Cerebellar nuclear complex (tissue), 1 donor: ENCODE measurements around the gene ULK4.
"Not testable (repeated sequence)": the region's sequence is repeated elsewhere in the genome, so short reads cannot be mapped to it uniquely, and the experiment has no call there.

Experiments used
- DNase-seq, 2 experiments: peaks; one replicate each; lab custom pipeline; 2025; lab: John Stamatoyannopoulos, UW

The ULK4 gene

GRCh38 chr3:41960826-41961750, 815 bp downstream of the ULK4 start:
- DNase-seq, result peak in 1 of 2 experiments; percentile 2

- no peak for DNase-seq
Measured at GRCh38 chr3:41956574-41956973, 5.3 kb downstream of the ULK4 start.

DNA sequence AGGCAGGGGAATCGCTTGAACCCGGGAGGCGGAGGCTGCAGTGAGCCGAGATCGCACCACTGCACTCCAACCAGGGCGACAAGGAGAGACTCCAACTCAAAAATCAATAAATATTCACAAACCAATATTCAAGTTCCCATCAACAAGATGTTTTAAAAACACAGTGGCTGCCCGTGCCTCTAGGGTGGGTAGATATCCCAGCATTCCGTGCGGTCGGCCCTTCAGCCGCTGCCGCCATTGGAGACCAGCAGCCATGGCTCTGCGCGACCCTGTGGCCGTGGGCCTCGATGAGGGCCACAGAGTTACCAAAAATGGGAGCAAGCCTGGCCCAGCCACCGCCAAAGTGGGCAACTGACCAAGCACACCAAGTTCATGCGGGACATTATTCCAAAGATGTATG, 6.7 kb downstream of the ULK4 start:
- no peak for DNase-seq

DNA sequence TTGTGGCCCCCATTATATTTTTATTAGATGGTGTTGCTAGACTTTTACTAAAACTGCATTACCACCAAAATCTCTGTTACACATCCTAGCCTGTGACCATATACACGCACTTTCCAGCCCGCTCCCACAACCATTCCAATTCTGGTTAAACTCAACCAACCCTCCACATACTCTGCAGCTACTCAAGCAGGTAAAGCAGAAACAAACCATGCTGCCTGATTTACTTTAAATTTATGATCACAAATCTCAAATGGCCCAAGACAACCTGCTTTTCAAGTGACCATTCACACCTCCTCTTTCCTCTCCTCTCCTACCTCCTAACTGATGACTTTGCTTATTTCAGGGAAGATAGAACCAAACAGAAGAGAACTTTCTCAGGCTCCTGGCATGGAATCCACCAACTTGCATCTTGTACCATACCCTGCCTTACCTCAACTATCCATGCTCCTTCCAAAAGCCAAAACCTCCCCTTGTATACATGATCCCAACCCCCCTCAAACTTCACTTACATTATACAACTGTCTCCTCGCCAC, 18.5 kb downstream of the ULK4 start:
- no peak for DNase-seq

DNA sequence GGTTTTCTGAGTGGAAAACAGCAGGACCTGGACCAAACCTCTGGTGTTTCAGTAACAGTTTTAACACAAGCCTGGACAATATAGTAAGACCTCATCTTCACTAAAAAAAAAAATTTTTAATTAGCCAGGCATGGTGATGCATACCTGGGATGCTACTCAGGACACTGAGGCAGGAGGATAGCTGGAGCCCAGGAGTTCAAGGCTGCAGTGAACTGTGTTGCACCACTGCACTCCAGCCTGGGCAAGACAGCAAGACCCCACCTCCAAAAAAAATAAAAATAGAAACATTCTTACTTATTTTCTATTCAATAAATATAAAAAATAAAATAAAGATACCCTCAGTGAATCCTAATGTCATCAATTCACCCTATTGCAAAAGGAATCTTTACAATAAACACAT, 21.5 kb downstream of the ULK4 start:
- no peak for DNase-seq

DNA sequence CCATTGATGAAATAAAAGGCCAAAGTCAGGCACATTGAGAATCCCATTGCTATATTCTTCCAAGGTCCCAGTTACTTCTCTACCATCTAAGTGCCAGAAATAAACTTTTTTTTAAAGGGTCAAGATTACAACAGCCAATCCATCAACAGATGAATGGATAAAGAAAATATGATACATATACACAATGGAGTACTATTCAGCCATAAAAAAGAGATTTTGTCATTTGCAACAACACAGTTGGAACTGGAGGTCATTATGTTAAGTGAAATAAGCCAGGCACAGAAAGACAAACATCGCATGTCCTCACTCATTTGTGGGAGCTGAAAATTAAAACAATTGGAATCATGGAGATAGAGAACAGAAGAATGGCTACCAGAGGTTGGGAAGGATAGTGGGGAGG, 25.5 kb downstream of the ULK4 start:
- no peak for DNase-seq

GRCh38 chr3:41933154-41933676, 28.7 kb downstream of the ULK4 start:
- DNase-seq, result no peak

- DNase-seq, result no peak
Measured at GRCh38 chr3:41932464-41932863, 29.4 kb downstream of the ULK4 start.

DNA sequence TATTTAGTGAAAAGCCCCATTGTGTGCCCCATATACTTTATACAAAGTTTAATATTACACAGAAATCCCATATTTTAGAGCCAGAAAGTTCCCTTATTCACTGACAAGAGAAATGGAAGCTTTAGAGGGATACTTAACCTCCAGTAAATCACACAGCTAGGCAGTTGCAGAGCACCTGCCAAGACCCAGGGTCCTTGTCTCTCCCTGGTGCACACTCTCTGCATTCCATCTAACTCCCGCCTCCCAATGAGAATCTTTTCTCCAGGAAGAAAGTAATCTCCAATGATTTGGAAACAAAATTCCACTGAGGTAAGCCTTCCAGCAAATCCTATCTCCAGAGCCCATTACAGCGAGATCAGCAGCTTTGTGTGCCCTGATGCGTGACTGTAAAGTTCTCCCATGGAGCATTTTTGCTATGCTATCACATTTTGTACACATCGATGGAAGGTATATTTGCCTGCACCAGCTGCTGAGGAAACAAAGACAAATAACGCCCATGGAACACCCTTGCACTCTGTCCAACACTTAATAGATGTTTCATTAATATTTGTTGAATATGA, 41.4 kb downstream of the ULK4 start:
- DNase-seq, result no peak

GRCh38 chr3:41915353-41915752, 46.5 kb downstream of the ULK4 start:
- no peak for DNase-seq

- DNase-seq, result no peak
Measured at GRCh38 chr3:41912280-41912679, 49.6 kb downstream of the ULK4 start.

DNA sequence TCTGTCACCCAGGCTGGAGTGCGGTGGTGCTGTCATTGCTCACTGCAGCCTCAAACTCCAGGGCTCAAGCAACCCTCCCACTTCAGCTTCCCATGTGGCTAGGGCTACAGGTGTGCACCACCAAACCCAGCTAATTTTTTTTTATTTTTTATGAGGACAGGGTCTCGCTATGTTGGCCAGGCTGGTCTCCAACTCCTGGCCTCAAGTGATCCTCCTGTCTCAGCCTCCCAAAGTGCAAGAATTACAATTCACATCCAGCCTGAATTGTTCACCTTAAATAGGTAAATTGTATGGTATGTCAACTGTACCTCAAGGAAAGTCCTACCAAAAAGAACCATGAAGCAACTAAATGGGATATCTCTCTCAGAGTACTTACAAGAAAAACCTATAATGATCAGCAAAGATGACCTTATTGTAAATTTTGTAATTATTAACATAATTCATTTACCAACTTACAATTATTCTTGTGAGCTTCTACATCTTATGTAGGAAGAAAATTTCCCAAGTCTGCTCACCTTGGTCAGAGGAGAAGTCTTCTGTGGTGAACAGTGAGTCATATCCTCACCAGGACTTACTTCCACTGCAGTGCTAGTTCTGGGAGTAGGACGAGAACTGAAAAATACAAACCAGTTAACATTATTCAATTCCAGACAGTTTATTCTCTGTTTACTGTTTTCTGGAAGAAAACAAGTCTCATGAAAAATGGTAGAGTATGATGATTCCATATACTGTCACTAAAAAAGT, 54.4 kb downstream of the ULK4 start:
- DNase-seq, result no peak

DNA sequence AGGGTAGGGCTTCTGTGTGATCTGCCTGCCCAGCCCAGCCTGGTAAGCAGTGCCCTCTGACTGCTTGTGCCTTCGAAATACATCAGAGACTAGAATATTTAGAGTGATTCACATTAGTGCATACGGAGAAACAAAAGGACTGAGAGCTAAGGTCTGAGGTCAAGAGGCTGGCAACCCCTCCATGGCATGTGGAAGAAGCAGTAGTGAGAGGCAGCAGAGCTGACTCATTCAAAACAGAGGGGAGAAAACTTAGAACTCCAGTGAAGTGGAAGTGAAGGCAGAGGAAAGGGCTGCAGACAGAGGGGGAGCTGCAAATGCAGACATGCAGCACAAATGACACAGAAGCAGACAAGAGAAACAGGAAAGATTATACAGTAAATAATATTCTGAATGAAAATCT, 61.6 kb downstream of the ULK4 start:
- DNase-seq, result no peak

GRCh38 chr3:41898631-41899030, 63.3 kb downstream of the ULK4 start:
- DNase-seq, result no peak

DNA sequence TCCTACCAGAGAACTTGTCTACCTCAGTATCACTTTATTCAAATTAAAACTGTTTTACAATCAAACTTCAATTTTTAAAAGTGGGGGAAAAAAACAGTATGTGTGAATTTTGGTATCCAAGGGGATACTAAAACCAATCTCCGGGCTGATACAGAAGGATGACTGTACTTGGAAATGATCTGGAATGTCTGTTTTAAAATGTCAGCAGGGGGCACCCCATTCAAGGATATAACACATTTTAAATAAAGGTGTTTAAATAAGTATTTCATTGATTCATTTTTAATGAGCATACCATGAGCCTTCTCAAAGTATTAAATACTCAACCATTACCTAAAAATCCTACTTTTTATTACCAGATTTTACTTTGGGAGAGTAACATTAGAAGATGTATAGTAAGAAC, 67.9 kb downstream of the ULK4 start:
- peak in 1 of 2 experiments; percentile 2 for DNase-seq

DNA sequence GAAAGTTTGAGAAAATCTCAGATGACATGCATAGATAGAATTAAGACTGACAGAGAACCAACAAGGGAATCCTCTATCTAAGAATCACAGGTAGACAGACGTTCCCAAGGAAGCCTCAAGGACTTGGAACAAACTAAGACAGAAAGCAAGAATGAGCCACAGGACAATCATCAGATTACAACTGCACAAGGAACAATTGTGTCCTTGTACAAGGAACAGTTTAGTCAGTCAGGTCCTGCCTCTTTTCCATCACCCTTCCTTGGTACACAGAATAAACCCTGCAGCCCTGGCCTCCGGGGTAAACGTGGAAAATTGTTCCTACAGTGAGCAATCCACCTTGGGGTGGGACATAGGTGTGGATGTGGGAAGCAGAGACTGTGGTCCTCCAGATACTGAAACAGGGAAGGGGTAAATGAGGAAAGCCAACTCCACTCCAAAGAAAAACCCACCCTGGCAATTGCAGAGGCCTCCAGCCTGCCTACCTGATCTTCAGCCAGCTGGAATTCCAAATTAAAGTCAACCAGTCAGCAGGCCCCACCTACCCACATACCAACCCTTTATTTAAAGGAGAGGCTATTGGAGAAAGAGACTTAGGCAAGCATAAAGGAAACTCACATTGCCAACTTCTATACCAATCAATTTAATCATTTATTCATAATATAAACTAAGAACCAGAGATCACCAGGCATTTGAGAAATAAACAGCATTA, 73.4 kb downstream of the ULK4 start:
- DNase-seq, result no peak

GRCh38 chr3:41882956-41883355, 78.9 kb downstream of the ULK4 start:
- no peak for DNase-seq

- DNase-seq, result peak in 1 of 2 experiments; percentile 26
Measured at GRCh38 chr3:41881233-41881821, 80.6 kb downstream of the ULK4 start.

- DNase-seq, result no peak
Measured at GRCh38 chr3:41880387-41880786, 81.5 kb downstream of the ULK4 start.

DNA sequence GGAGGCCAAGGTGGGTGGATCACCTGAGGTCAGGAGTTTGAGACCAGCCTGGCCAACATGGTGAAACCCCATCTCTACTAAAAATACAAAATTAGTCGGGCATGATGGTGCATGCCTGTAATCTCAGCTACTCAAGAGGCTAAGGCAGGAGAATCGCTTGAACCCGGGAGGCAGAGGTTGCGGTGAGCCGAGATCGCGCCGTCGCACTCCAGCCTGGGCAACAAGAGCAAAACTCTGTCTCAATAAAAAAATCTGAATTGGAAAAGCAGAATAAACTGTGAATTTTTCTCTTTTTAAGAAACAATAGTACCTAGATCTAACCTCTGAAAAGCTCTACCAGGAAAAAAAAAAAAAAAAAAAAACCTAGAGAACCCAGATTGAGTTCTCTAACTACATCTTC, 84.2 kb downstream of the ULK4 start:
- DNase-seq, result not testable (repeated sequence)

DNA sequence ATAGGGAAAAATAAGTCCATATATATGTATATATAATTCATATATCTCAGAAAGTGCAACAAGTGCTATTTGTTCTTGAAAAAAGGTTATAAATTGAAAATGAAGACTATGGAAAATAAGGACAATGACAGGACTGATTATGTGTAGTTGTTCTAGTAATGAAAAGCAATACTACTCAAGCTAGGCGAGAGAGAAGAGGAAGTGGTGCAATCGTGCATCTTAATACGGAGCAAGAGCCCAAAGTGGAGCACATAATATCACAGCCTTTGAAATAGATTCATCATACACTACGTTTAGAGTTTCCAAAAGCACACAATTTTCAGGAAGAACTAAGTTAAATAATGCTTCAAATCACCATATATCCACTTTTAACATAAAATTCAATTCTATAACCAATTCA, 87.9 kb downstream of the ULK4 start:
- DNase-seq, result no peak
